K562 (cell line): Measurements from ENCODE around the gene PDE8A. TPM values are rescaled to one million over a fixed set of nuclear protein-coding genes. Genes with fewer than 3 reads are reported as not detected.

Experiments used
- ARID1B ChIP-seq: fragments of 450-650 bp; IDR thresholded peaks from 2 replicates; pipeline ENCODE4 v1.6.1; 2016; ENCODE audit warnings: antibody characterized with exemption, mild to moderate bottlenecking, inconsistent platforms
- BHLHE40 ChIP-seq: IDR thresholded peaks from 2 replicates; pipeline ENCODE4 v1.6.1; 2011; ENCODE audit warnings: low read length, improper control_type of control experiment
- CXXC5 ChIP-seq: fragments of 250-450 bp; sonication (Bioruptor Pico); IDR thresholded peaks from 2 replicates; pipeline ENCODE4 v1.8.0; 2022; ENCODE audit warnings: inconsistent platforms, mild to moderate bottlenecking, moderate library complexity
- EGR1 ChIP-seq: fragments of 450-650 bp; conservative IDR thresholded peaks from 2 replicates; pipeline ENCODE4 v1.6.1; 2017; ENCODE audit warnings: mild to moderate bottlenecking
- GTF2F1 ChIP-seq: IDR thresholded peaks from 2 replicates; pipeline ENCODE4 v1.6.1; 2011; ENCODE audit warnings: low read depth, low read length, improper control_type of control experiment
- JUND ChIP-seq, 2 experiments: IDR thresholded peaks; 2 replicates in 1 of 2; 3 replicates in 1 of 2; pipeline ENCODE4 v1.6.1; 2011; ENCODE audit warnings: borderline replicate concordance in 2 of 2, low read depth in 2 of 2, low read length in 2 of 2, improper control_type of control experiment in 1 of 2, missing biosample characterization in 1 of 2, missing genetic modification characterization in 1 of 2, missing genetic modification reagents in 1 of 2
- L3MBTL2 ChIP-seq: fragments of 450-650 bp; IDR thresholded peaks from 2 replicates; pipeline ENCODE4 v1.6.1; 2016; ENCODE audit warnings: mild to moderate bottlenecking, moderate library complexity
- MEF2A ChIP-seq: IDR thresholded peaks from 2 replicates; pipeline ENCODE4 v1.6.1; 2011; ENCODE audit warnings: low read depth, mild to moderate bottlenecking, low read length, moderate library complexity; ENCODE audit not compliant: control insufficient read depth
- MYBL2 ChIP-seq, 2 experiments: fragments of 450-650 bp in 1 of 2; sonication (generic) in 1 of 2; formaldehyde crosslinking in 1 of 2; IDR thresholded peaks; 2 replicates each; pipeline versions ENCODE4 v1.6.1 to v1.8.1; 2017 to 2022; ENCODE audit warnings: borderline replicate concordance in 1 of 2, inconsistent platforms in 1 of 2, low read depth in 1 of 2, mild to moderate bottlenecking in 1 of 2, missing genetic modification reagents in 1 of 2, moderate library complexity in 1 of 2
- MYC ChIP-seq, 2 experiments: fragments of 250-450 bp in 1 of 2; sonication (Bioruptor Pico) in 1 of 2; IDR thresholded peaks; 2 replicates each; pipeline versions ENCODE4 v1.5.1 to v1.6.1; 2012 to 2021; ENCODE audit warnings: low read depth in 2 of 2, borderline replicate concordance in 1 of 2, improper control_type of control experiment in 1 of 2, low read length in 1 of 2, mild to moderate bottlenecking in 1 of 2, moderate library complexity in 1 of 2
- NFXL1 ChIP-seq: fragments of 450-650 bp; formaldehyde crosslinking; IDR thresholded peaks from 2 replicates; pipeline ENCODE4 v1.4.0; 2021; ENCODE audit warnings: mild to moderate bottlenecking
- PTRF ChIP-seq: fragments of 450-650 bp; IDR thresholded peaks from 2 replicates; pipeline ENCODE4 v1.6.1; 2016; ENCODE audit warnings: mild to moderate bottlenecking, missing genetic modification characterization, missing compliant biosample characterization
- TRIM25 ChIP-seq: fragments of 450-650 bp; IDR thresholded peaks from 2 replicates; pipeline ENCODE4 v1.7.0; 2016; ENCODE audit warnings: borderline replicate concordance
- U2AF1 ChIP-seq: fragments of 200-400 bp; formaldehyde crosslinking; optimal IDR thresholded peaks from 2 replicates; pipeline ENCODE3; 2017; ENCODE audit warnings: mild to moderate bottlenecking, low read depth, low read length, moderate library complexity
- UBTF ChIP-seq, 2 experiments: IDR thresholded peaks; 2 replicates each; pipeline ENCODE4 v1.6.1; 2012; ENCODE audit warnings: improper control_type of control experiment in 2 of 2, low read depth in 2 of 2, low read length in 2 of 2, borderline replicate concordance in 1 of 2
- ZKSCAN8 ChIP-seq: fragments of 200-800 bp; sonication (Bioruptor generic); IDR thresholded peaks from 2 replicates; pipeline ENCODE4 v1.6.1; 2016; ENCODE audit warnings: missing genetic modification characterization, missing compliant biosample characterization
- ZNF347 ChIP-seq: fragments of 450-650 bp; formaldehyde crosslinking; IDR thresholded peaks from 2 replicates; pipeline ENCODE4 v1.4.0; 2020; ENCODE audit warnings: low read depth, mild to moderate bottlenecking, moderate library complexity
- polyA plus RNA-seq, 8 experiments: library from polyadenylated mRNA; depleted of rRNA in 4 of 8; stranded (reverse) in 5 of 8; unstranded in 3 of 8; fragments of >200 nt; fragmentation: Nextera tagmentation in 2 of 8; fragmentation: Illumina TruSeq in 1 of 8; extraction: Ambion mirVana in 2 of 8; extraction: Trizol in 1 of 8; gene quantifications; 2 replicates each; pipeline versions ENCODE4 v1.2.1 to v1.2.3, GENCODE V29; 2011 to 2014; ENCODE audit warnings: inconsistent platforms in 1 of 8, missing spikeins in 1 of 8
- total RNA-seq, 7 experiments: library from RNA; depleted of rRNA in 6 of 7; stranded (reverse); fragments of >200 nt in 6 of 7; fragmentation: Illumina TruSeq in 2 of 7; extraction: Trizol in 2 of 7; gene quantifications; 2 replicates each; pipeline versions ENCODE4 v1.2.1 to v1.2.3, GENCODE V29; 2011 to 2021; ENCODE audit warnings: low replicate concordance in 1 of 7
- TF ChIP-seq, protein P1 (sequence below): sonication (generic); formaldehyde crosslinking; IDR thresholded peaks from 2 replicates; pipeline ENCODE4 v1.9.0; 2022; ENCODE audit warnings: mild to moderate bottlenecking, missing genetic modification reagents
- TF ChIP-seq, protein P2 (sequence below): fragments of 450-650 bp; IDR thresholded peaks from 2 replicates; pipeline ENCODE4 v1.6.1; 2016; ENCODE audit warnings: low read depth, mild to moderate bottlenecking, moderate library complexity
- TF ChIP-seq, protein P3 (sequence below): fragments of 450-650 bp; IDR thresholded peaks from 2 replicates; pipeline ENCODE4 v1.6.1; 2016

Gene PDE8A
- total and polyA plus RNA-seq, 9 of the 15 experiments (the other 6 are each of a cell fraction or from before 2014, with no cell fraction given), result 5.9 to 40.3 (median 19.8) TPM

- TF ChIP-seq UBTF (IDR thresholded peaks at IDR 0.05; ENCODE audit: borderline replicate concordance in 1 of 2, low read depth in 2 of 2, low read length in 2 of 2), result 0 out of 4 replicates have a peak, but pooled peaks of 1 of the 2 experiments have one; percentile 50
- TF ChIP-seq, protein P1, sequence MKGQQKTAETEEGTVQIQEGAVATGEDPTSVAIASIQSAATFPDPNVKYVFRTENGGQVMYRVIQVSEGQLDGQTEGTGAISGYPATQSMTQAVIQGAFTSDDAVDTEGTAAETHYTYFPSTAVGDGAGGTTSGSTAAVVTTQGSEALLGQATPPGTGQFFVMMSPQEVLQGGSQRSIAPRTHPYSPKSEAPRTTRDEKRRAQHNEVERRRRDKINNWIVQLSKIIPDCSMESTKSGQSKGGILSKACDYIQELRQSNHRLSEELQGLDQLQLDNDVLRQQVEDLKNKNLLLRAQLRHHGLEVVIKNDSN, result no peak
- peak; percentile 63; the same call in 1 of the 2 replicates for TF ChIP-seq JUND (IDR thresholded peaks at IDR 0.05; ENCODE audit: borderline replicate concordance, low read depth, low read length)
- peak; percentile 38; the same call in 2 of the 3 replicates for TF ChIP-seq JUND (tag; IDR thresholded peaks at IDR 0.05; ENCODE audit: borderline replicate concordance, low read depth, low read length)
- no peak for TF ChIP-seq MYBL2 (IDR thresholded peaks at IDR 0.05; ENCODE audit: low read depth)
- no peak for TF ChIP-seq MYBL2 (CRISPR knock-in tag; IDR thresholded peaks at IDR 0.05; ENCODE audit: borderline replicate concordance)
- TF ChIP-seq, protein P2, sequence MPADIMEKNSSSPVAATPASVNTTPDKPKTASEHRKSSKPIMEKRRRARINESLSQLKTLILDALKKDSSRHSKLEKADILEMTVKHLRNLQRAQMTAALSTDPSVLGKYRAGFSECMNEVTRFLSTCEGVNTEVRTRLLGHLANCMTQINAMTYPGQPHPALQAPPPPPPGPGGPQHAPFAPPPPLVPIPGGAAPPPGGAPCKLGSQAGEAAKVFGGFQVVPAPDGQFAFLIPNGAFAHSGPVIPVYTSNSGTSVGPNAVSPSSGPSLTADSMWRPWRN, result no peak
- TF ChIP-seq MYC (IDR thresholded peaks at IDR 0.05; ENCODE audit: low read depth, low read length), result peak; percentile 73
- no peak for TF ChIP-seq MYC (CRISPR knock-in tag; IDR thresholded peaks at IDR 0.05; ENCODE audit: borderline replicate concordance, low read depth)
- TF ChIP-seq, protein P3, sequence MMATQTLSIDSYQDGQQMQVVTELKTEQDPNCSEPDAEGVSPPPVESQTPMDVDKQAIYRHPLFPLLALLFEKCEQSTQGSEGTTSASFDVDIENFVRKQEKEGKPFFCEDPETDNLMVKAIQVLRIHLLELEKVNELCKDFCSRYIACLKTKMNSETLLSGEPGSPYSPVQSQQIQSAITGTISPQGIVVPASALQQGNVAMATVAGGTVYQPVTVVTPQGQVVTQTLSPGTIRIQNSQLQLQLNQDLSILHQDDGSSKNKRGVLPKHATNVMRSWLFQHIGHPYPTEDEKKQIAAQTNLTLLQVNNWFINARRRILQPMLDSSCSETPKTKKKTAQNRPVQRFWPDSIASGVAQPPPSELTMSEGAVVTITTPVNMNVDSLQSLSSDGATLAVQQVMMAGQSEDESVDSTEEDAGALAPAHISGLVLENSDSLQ, result peak; percentile 50; the same call in 1 of the 2 replicates
- peak; percentile 72 for TF ChIP-seq BHLHE40
- peak; percentile 36; the same call in 1 of the 2 replicates for TF ChIP-seq CXXC5 (CRISPR knock-in tag)
- no peak for TF ChIP-seq NFXL1
- no peak for TF ChIP-seq U2AF1
- peak; percentile 71 for TF ChIP-seq L3MBTL2
- TF ChIP-seq TRIM25, result no peak
- TF ChIP-seq PTRF, result no peak
- TF ChIP-seq MEF2A, result no peak
- peak; percentile 97 for TF ChIP-seq ARID1B
- peak; percentile 51 for TF ChIP-seq EGR1
- TF ChIP-seq ZKSCAN8, result 0 out of 2 replicates have a peak, but pooled peaks have one; percentile 53
- TF ChIP-seq GTF2F1, result no peak
- TF ChIP-seq ZNF347 (CRISPR knock-in tag), result no peak
Measured at GRCh38 chr15:84950570-84951111, 31.0 kb upstream of the PDE8A start (continued).
